DOHH2 (cell line): ENCODE data around the gene ZNF48.
A peak's percentile ranks its signal among the peaks of the same experiment; 100 is the strongest.

Source experiments
- EZH2phosphoT487 ChIP-seq: fragments of 200-600 bp; sonication (generic); IDR thresholded peaks from 2 replicates; pipeline ENCODE4 v1.6.1; 2017; ENCODE audit warnings: borderline replicate concordance, mild to moderate bottlenecking, antibody characterized with exemption, low read length, moderate library complexity, mixed read lengths
- TF ChIP-seq, protein P1 (sequence below): fragments of 200-600 bp; sonication (generic); IDR thresholded peaks from one replicate; pipeline ENCODE4 v1.5.1; 2014; ENCODE audit warnings: antibody characterized with exemption, mild to moderate bottlenecking, low read depth, low read length; ENCODE audit not compliant: poor library complexity, severe bottlenecking

GRCh38 chr16:30409125-30410060 is 14.2 kb downstream of the ZNF48 start:
- TF ChIP-seq, protein P1, sequence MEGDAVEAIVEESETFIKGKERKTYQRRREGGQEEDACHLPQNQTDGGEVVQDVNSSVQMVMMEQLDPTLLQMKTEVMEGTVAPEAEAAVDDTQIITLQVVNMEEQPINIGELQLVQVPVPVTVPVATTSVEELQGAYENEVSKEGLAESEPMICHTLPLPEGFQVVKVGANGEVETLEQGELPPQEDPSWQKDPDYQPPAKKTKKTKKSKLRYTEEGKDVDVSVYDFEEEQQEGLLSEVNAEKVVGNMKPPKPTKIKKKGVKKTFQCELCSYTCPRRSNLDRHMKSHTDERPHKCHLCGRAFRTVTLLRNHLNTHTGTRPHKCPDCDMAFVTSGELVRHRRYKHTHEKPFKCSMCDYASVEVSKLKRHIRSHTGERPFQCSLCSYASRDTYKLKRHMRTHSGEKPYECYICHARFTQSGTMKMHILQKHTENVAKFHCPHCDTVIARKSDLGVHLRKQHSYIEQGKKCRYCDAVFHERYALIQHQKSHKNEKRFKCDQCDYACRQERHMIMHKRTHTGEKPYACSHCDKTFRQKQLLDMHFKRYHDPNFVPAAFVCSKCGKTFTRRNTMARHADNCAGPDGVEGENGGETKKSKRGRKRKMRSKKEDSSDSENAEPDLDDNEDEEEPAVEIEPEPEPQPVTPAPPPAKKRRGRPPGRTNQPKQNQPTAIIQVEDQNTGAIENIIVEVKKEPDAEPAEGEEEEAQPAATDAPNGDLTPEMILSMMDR, result peak; percentile 94
- no peak for TF ChIP-seq EZH2phosphoT487
